HL-60 (cell line): Measurements from ENCODE around the gene PIWIL1.

Source experiments
- DNase-seq, 2 experiments: peaks; one replicate each; pipeline ENCODE4 v3.0.0-alpha.2; 2010 to 2020; ENCODE audit warnings: low read depth in 1 of 2, low spot score in 1 of 2
- H3K27ac ChIP-seq: fragments of 250-450 bp; sonication (Bioruptor Pico); replicated peaks from 2 replicates; pipeline ENCODE4 v1.5.1; 2020; ENCODE audit warnings: mild to moderate bottlenecking, moderate library complexity
- H3K27me3 ChIP-seq: fragments of 250-450 bp; sonication (Bioruptor Pico); 2 replicates; pipeline ENCODE4 v1.5.1; 2021; ENCODE audit warnings: mild to moderate bottlenecking, moderate library complexity; ENCODE audit not compliant: insufficient read depth, poor library complexity, severe bottlenecking
- H3K4me3 ChIP-seq: replicated peaks from 2 replicates; pipeline ENCODE4 v1.5.1; 2011; ENCODE audit warnings: mild to moderate bottlenecking, control low read depth, low read length; ENCODE audit not compliant: insufficient read depth
- CTCF ChIP-seq: IDR thresholded peaks from one replicate; pipeline ENCODE4 v1.5.1; 2011; ENCODE audit warnings: low read length, control low read depth, inconsistent platforms; ENCODE audit not compliant: insufficient read depth
- GABPA ChIP-seq: IDR thresholded peaks from 2 replicates; pipeline ENCODE4 v1.6.1; 2012; ENCODE audit warnings: low read depth
- POLR2AphosphoS5 ChIP-seq: IDR thresholded peaks from 2 replicates; pipeline ENCODE4 v1.6.1; 2012; ENCODE audit warnings: low read depth
- SPI1 ChIP-seq: IDR thresholded peaks from 2 replicates; pipeline ENCODE4 v1.6.1; 2012; ENCODE audit warnings: low read depth, mild to moderate bottlenecking, borderline replicate concordance
- TF ChIP-seq, protein P1 (sequence below): IDR thresholded peaks from 2 replicates; pipeline ENCODE4 v1.6.1; 2012; ENCODE audit warnings: low read depth; ENCODE audit not compliant: insufficient replicate concordance

Gene PIWIL1

DNA sequence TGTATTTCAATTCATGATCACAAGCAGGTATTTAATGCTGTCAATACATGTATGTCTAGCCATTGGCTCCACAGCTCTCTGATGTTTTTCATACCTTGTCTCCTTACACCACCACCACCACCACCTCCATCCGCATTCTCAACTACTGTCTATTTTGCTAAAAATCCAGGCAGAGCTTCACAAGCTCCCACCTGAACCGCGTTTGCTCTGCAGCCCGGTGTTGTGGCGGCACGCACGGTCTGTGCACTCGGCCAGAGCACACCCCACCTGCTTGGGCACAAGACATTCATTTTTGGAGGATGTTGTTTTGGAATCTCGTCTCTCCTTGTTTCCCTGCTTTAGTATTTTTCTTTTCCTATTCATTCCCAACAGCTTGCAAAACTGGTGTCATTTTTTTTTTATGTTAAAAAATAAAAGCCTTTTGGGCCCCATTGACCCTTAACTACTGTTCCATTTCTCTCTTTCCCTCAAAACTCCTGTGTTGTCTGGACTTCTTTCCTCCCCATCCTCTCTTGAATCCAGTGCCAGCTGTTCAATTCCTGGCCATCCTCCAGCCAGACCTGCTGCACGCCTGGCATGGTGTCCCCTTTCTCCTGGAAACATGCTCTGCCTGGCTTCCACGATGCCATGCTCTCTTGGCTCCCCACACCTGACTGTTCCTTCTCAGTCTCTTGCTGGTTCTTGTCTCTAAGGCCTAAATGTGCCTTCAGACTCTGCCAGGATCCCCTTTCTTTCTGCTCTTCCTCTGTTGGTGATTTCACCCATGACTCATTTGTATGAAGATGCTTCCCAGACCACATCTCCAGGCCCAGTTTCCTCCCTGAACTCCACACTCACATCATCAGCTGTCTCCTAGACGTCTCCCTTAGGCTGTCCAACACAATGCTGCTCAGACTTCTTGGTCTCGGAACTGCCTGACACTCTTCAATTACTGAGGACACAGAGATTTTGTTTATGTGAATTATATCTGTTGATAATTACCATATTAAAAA lies 37.9 kb downstream of the PIWIL1 start:
- Histone ChIP-seq H3K4me3 (no peak overlapping the region), H3K27me3 (no peaks in the 10 kb centered on the region), H3K27ac (no peak overlapping the region)
- DNase-seq: no peak
- TF ChIP-seq GABPA (no peak), CTCF (no peak), POLR2AphosphoS5 (no peak), SPI1 (no peak)
- TF ChIP-seq, protein P1, sequence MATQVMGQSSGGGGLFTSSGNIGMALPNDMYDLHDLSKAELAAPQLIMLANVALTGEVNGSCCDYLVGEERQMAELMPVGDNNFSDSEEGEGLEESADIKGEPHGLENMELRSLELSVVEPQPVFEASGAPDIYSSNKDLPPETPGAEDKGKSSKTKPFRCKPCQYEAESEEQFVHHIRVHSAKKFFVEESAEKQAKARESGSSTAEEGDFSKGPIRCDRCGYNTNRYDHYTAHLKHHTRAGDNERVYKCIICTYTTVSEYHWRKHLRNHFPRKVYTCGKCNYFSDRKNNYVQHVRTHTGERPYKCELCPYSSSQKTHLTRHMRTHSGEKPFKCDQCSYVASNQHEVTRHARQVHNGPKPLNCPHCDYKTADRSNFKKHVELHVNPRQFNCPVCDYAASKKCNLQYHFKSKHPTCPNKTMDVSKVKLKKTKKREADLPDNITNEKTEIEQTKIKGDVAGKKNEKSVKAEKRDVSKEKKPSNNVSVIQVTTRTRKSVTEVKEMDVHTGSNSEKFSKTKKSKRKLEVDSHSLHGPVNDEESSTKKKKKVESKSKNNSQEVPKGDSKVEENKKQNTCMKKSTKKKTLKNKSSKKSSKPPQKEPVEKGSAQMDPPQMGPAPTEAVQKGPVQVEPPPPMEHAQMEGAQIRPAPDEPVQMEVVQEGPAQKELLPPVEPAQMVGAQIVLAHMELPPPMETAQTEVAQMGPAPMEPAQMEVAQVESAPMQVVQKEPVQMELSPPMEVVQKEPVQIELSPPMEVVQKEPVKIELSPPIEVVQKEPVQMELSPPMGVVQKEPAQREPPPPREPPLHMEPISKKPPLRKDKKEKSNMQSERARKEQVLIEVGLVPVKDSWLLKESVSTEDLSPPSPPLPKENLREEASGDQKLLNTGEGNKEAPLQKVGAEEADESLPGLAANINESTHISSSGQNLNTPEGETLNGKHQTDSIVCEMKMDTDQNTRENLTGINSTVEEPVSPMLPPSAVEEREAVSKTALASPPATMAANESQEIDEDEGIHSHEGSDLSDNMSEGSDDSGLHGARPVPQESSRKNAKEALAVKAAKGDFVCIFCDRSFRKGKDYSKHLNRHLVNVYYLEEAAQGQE: no peak

- TF ChIP-seq SPI1 (no peak), GABPA (no peak), CTCF (no peak), POLR2AphosphoS5 (no peak)
- TF ChIP-seq, protein P1: no peak
- no peak overlapping the region for H3K27ac ChIP-seq
- H3K4me3 ChIP-seq: no peak overlapping the region
- no peaks in the 10 kb centered on the region for H3K27me3 ChIP-seq
- no peak for DNase-seq
Measured at GRCh38 chr12:130382818-130383217, 45.1 kb downstream of the PIWIL1 start.

DNA sequence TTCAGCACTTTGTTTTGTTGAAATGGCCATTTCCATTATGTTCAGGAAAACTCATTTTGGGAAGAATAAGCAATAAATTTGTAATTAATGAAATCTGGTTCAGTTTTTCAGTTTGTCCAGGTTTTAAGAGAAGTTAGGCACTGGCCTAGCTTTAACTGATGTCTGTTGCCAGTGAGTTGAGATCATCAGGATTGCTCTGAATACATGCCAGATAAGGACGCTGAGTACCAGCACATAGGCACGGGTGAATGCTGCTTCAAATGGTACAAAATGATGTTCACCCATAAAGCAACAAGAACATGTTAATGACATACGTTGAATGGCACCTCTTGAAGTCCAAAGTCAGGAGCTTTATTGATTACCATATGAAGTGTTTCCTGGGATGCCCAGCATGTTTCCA lies 46.5 kb downstream of the PIWIL1 start:
- TF ChIP-seq, protein P1: no peak
- TF ChIP-seq POLR2AphosphoS5: no peak
- TF ChIP-seq SPI1: no peak
- no peak for TF ChIP-seq GABPA
- TF ChIP-seq CTCF: no peak
- Histone ChIP-seq H3K27ac (no peak overlapping the region), H3K4me3 (no peak overlapping the region), H3K27me3 (no peaks in the 10 kb centered on the region)
- DNase-seq: no peak
